Bronchus fibroblast of lung (primary cell): ENCODE data around the gene PITX3. TPM values are rescaled to one million over a fixed set of nuclear protein-coding genes. Genes with fewer than 3 reads are reported as not detected.

Source experiments
- total RNA-seq: library from RNA; depleted of rRNA; stranded (reverse); fragments of >200 nt; gene quantifications from 2 replicates; pipeline ENCODE4 v1.2.3, GENCODE V29; 2015

Gene PITX3
- not detected in 2 replicates for total RNA-seq

DNA sequence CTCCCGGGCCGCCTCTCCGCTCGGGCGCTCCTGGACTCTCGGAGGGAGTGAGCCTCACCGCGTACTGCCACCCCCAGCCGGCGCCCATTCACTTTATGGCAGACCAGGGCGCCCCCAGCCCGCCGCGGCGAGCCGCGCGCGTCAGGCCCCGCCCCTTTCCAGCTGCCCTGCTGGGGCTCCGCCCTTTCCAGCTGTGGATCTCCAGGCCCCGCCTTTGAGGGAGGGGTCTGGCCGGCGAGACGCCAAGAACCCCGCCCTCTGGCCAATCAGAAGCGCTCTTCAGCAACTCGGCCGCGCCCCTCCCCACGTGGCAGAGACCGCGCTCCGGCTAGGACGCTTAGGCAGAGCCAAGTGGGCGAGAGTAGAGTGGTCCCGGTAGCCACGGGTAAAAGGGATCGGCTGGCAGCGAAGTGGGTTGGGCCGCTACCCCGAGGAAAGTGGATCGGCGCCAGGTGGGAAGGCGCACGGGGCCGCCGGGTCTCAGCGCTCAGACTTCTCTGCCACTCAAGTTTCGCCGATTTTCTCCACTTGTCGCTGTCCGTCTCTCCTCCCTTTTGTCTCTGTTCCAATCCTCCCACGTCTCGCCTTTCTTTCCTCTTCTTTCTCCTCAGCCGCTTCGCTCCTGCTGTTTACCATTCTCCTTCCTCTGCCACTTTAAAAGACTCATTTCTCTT lies at the start of gene PITX3:
PITX3 (minus strand) TSS at position 69 of the 674 bp plus-strand sequence. CDS start 9,432 bp downstream, outside the sequence.

DNA sequence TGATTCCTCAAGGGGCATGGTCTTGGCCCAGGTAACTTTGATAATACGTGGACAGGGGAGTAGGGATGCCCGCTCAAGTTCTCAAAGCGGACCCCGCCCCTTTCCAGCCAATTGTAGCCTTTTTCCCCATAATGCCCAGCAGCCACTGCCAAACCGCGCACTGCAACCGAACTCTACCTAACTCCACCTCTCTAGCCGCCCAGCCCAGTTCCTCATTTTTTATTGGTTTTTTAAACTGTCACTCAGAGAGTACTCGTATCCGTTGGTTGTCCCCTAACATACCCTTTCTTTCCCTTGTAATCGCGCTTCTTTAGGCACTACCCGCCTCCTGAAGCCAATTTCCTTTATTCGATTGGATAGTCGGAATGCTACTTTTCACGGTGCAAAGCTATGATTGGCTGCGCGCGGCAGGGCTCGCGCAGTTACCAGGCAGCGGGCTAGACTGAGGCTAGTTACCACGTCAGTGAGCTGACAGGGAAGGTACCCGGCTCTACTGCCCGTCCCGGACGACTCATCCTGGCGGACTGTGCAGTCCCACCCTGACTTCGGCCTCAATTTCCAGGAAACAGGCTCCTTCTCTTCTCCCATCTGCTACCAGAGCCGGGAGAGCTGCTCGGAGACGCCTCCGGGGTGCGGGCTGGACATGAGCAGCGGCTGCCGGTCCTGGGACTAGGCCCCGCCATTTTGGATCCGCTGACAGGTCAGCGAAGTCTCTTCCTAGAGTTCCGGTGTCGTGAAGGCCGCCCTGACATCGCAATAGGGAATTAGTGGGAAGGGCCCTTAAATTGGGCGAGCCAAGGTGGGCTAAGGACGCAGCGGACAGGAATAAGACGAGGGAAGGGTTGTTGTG lies 4.0 kb upstream of the PITX3 start, which contains the start of gene GBF1:
GBF1 (plus strand) TSS at position 451 of the 850 bp plus-strand sequence. CDS start 13,407 bp downstream, outside the sequence.

DNA sequence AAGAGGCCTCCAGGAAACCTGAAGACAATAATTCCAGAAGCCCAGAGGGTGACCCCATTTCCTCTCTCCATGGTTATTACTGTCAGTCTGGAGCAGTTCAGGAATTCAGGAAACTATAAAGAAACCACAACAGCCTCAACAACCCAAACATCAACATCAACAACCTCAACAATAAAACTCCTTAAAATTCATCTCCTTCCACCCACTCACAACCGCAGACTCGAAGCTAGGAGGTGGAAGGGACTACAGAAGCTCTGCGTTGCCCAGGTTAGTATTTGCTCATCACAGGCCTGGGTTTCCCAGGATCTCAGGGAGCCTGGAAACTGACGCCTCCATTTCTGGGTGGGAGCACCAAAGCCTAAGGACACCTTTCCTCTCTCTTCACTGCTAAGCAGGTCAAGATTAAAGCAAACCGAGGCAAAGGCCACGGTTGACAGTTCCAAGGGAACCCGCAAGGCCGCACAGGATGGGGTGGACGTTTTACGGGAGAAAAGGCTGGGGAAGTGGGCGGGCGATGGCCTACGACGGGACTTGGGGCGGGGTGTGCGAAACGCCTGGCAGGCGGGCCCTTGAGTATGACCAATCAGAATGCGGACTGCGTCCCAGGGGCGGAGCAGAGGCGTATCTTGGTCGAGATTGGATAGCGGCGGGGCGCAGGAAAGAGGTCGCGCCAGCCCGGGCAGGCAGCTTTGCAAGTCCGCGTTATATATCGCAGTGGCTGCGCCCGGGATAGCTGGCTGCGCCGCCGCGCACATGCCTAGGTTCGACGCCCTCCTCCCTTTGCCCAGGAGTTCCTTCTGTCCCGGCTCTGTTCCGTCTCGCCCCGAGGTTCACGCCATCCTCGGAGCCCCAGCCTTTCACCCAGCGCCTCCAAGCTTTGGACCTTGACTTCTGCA lies 15.4 kb downstream of the PITX3 start, which contains the start of gene ELOVL3:
ELOVL3 (plus strand) TSS at position 654 of the 896 bp plus-strand sequence. CDS start 250 bp downstream, outside the sequence.

Other genes with a start within 250 kb of the PITX3 start
- 5.9 and 7.9 TPM in 2 replicates for gene ARMH3, start 185.3 kb downstream of the PITX3 start, total RNA-seq
- gene HPS6, start 176.2 kb downstream of the PITX3 start, total RNA-seq = 24.2 and 27.4 TPM in 2 replicates
- 29.6 and 34.3 TPM in 2 replicates for gene LDB1, start 121.1 kb downstream of the PITX3 start, total RNA-seq
- gene PPRC1, start 108.5 kb downstream of the PITX3 start, total RNA-seq = 20.5 and 24.2 TPM in 2 replicates
- gene NOLC1, start 89.1 kb downstream of the PITX3 start, total RNA-seq = 57.7 and 67.1 TPM in 2 replicates
- 0.15 and 0.17 TPM in 2 replicates for gene ELOVL3, start 15.2 kb downstream of the PITX3 start, total RNA-seq
- 40.1 and 40.2 TPM in 2 replicates for gene GBF1, start 4.0 kb upstream of the PITX3 start, total RNA-seq
- gene NFKB2, start 154.2 kb upstream of the PITX3 start, total RNA-seq = 22.4 and 22.9 TPM in 2 replicates
- 0.67 and 1.9 TPM in 2 replicates for gene PSD, start 177.3 kb upstream of the PITX3 start, total RNA-seq
- 19.6 and 21.0 TPM in 2 replicates for gene FBXL15, start 179.3 kb upstream of the PITX3 start, total RNA-seq
- gene CUEDC2, start 191.1 kb upstream of the PITX3 start, total RNA-seq = 102 and 104 TPM in 2 replicates
- 0.15 and 0.17 TPM in 2 replicates for gene C10orf95, start 210.0 kb upstream of the PITX3 start, total RNA-seq